ENCODE measurements around the gene TMEM59L. TPM values are rescaled to one million over a fixed set of nuclear protein-coding genes. Genes with fewer than 3 reads are reported as not detected.

TMEM59L gene
- total RNA-seq, 2 experiments from 2014 or later: not detected

DNA sequence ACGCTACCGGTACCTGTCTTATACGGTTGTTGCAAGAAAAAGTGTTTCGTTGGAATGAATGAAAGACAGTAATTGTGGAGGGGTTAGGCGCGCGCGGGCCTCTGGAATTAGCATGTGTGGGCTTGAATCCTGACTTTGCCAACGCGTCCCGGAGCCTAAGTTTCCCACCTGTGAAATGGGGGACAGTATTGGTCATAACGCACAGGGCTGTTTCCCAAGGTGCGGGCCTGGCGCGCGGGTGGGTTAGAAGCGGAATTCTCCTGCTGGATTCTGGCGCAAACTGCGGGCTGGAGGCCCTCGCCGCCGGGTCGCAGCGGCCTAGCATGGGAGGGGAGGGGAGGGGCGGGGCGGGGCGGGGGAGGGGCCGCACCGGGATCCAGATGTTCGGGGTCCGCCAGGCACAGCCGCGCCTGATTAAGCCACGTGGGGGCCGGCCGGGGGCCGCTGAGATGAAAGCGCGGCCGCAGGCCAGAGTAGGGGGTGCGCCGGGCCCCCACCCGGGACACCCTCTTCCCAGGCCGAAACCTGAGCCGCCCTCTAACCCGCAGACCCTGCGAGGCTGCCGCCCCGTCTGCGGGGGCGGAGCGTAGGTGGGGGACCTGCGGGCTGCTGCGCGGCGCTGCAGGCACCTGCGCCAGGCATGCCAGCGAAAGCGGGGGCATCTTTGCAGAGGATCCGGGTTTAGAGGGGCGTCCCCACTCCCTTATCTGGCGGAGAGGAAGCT is 1.2 kb upstream of the TMEM59L start:
- intact Hi-C loops (cut with micrococcal nuclease): no loop called here
- no peak for DNase-seq
- no peak overlapping the region for H3K27ac Mint-ChIP-seq
- H3K4me1 Mint-ChIP-seq (ENCODE audit: low read depth): peaks cover 17% of the 10 kb centered on the region
- no peak overlapping the region for H3K4me3 Mint-ChIP-seq
- H3K36me3 Mint-ChIP-seq (ENCODE audit: low read depth): no peaks in the 10 kb centered on the region
- H3K27me3 Mint-ChIP-seq: peaks cover 70% of the 10 kb centered on the region
- ChIA-PET CTCF (interaction anchor here (1.1 to 1.6 kb wide), 2 partner anchors 17 to 64 kb away, joined by 3 to 4 read pairs; no protein-coding TSS in a partner anchor), POLR2A (no interaction called here)
- no peaks in the 10 kb centered on the region for H3K9me3 Mint-ChIP-seq
- TF ChIP-seq, protein P1, sequence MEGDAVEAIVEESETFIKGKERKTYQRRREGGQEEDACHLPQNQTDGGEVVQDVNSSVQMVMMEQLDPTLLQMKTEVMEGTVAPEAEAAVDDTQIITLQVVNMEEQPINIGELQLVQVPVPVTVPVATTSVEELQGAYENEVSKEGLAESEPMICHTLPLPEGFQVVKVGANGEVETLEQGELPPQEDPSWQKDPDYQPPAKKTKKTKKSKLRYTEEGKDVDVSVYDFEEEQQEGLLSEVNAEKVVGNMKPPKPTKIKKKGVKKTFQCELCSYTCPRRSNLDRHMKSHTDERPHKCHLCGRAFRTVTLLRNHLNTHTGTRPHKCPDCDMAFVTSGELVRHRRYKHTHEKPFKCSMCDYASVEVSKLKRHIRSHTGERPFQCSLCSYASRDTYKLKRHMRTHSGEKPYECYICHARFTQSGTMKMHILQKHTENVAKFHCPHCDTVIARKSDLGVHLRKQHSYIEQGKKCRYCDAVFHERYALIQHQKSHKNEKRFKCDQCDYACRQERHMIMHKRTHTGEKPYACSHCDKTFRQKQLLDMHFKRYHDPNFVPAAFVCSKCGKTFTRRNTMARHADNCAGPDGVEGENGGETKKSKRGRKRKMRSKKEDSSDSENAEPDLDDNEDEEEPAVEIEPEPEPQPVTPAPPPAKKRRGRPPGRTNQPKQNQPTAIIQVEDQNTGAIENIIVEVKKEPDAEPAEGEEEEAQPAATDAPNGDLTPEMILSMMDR (IDR thresholded peaks at IDR 0.05): no peak
- no peak for ATAC-seq

DNA sequence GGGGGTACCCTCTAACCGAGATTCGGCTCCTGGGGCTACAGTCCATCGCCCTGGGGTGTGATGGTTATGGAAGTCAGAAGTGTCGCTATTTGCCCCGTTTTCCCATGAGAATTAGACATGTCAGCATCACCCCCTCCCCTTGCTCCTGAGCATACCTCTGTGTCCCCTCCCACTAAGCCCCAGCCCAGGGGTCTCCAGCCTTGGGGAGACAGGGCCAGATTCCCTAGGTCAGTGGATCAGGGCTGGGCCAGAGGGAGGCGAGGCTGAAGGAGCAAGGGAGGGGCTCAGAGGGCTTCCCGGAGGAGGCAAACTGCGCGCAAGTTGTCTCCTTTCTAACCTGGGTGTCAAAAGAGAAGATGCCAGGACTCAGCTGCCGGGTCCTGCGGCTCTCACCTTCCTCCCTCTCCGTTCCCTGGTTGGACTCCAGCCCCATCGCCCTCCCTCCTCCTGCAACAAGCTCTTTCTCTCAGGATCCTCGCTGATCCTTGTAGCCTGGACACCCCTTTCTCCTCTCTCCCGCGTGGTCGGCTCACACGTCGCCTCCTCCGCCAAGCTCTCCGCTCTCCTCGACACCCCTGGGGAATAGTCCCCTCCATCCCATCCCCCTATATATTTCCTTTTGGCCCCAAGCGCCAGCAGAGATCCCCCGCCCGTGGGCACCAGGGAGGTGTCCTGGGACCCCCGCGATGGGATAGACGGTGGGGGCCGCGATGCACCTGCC is 459 bp upstream of the TMEM59L start:
- CTCF ChIA-PET: interaction anchor here (0.6 to 1.6 kb wide), 3 partner anchors 18 to 212 kb away, joined by 3 to 4 read pairs (median 3); no protein-coding TSS in a partner anchor
- peak; percentile 26 for ATAC-seq
- H3K36me3 Mint-ChIP-seq (ENCODE audit: low read depth): no peaks in the 10 kb centered on the region

DNA sequence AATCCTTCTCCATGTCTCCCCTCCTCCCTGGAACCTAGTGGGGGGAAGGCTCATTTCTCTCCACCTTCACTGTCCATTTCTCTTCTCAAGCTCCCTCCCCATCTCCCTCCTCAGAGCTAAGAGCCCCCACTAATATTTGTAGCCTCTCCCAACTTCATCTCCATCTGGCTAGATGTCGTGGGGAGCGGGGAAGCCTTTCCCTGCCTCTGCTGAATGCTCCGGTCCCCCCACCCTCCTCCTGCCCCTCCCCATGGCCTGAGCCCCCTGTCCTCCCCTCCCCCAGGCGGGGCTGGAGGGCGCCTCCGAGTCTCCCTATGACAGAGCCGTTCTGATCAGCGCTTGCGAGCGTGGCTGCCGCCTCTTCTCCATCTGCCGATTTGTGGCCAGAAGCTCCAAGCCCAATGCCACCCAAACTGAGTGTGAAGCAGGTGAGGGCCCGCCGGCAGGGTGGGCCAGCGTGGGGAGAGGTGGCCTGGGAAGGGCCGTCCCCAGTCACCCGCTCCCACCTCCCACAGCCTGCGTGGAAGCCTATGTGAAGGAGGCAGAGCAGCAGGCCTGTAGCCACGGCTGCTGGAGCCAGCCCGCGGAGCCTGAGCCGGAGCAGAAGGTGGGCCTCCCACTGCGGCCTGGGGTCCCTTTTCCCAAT is 1.0 kb downstream of the TMEM59L start:
- Mint-ChIP-seq H3K9me3 (no peaks in the 10 kb centered on the region), H3K4me1 (ENCODE audit: low read depth) (peaks cover 17% of the 10 kb centered on the region), H3K27me3 (peaks cover 61% of the 10 kb centered on the region), H3K36me3 (ENCODE audit: low read depth) (no peaks in the 10 kb centered on the region), H3K27ac (no peak overlapping the region), H3K4me3 (no peak overlapping the region)
- CTCF ChIA-PET: no interaction called here
- intact Hi-C loops (cut with micrococcal nuclease): no loop called here
- POLR2A ChIA-PET: interaction anchor here (1.7 kb wide), 1 partner anchor 20 kb away, joined by 4 read pairs; no protein-coding TSS in a partner anchor
- TF ChIP-seq, protein P1 (IDR thresholded peaks at IDR 0.05): no peak
- ATAC-seq: no peak
- no peak for DNase-seq

More for the DNA sequence above, 459 bp upstream of the TMEM59L start:
- TF ChIP-seq, protein P1 (IDR thresholded peaks at IDR 0.05): no peak
- H3K27ac Mint-ChIP-seq: no peak overlapping the region
- peak overlapping the region; percentile 57 for H3K4me3 Mint-ChIP-seq
- H3K27me3 Mint-ChIP-seq: peaks cover 68% of the 10 kb centered on the region
- no peak for DNase-seq
- peaks cover 17% of the 10 kb centered on the region for H3K4me1 Mint-ChIP-seq (ENCODE audit: low read depth)
- POLR2A ChIA-PET: interaction anchor here (1.7 kb wide), 1 partner anchor 19 kb away, joined by 4 read pairs; no protein-coding TSS in a partner anchor
- intact Hi-C loops (cut with micrococcal nuclease): no loop called here
- no peaks in the 10 kb centered on the region for H3K9me3 Mint-ChIP-seq

DNA sequence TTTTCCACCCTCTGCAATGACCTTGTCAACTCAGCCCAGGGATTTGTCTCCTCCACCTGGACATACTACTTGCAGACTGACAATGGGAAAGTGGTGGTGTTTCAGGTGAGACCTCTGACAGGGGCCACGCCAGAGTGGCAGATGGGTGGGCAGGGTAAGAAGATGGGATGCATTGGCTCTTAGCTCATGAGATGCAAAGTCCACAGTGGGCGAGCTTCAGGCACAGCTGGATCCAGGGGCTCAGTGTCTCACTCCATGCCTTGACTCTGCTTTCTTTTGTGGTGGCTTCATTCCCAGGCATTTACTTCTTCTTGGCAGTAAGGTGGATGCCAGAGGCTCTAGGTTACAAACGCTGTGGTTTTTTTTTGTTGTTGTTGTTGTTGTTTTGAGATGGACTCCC is 3.4 kb downstream of the TMEM59L start:
- CTCF ChIA-PET: interaction anchor here (1.1 to 1.4 kb wide), 2 partner anchors 9 to 24 kb away, joined by 3 to 4 read pairs; no protein-coding TSS in a partner anchor
- POLR2A ChIA-PET: no interaction called here
- no peak overlapping the region for H3K27ac Mint-ChIP-seq
- TF ChIP-seq, protein P1 (IDR thresholded peaks at IDR 0.05): no peak
- no peak for ATAC-seq
- no peaks in the 10 kb centered on the region for H3K9me3 Mint-ChIP-seq
- no peaks in the 10 kb centered on the region for H3K36me3 Mint-ChIP-seq (ENCODE audit: low read depth)
- no peak for DNase-seq
- H3K4me1 Mint-ChIP-seq (ENCODE audit: low read depth): peaks cover 15% of the 10 kb centered on the region
- intact Hi-C loops (cut with micrococcal nuclease): no loop called here
- H3K4me3 Mint-ChIP-seq: no peak overlapping the region
- peaks cover 41% of the 10 kb centered on the region for H3K27me3 Mint-ChIP-seq

Data from activated CD8-positive, alpha-beta T cell treated with anti-CD3 and anti-CD28 coated beads for 36 hours (primary cell).